HEK293T (cell line): ENCODE measurements around the gene TMCC3.

ENCODE experiments used
- BHLHE40 ChIP-seq: fragments of 450-650 bp; IDR thresholded peaks from 2 replicates; pipeline ENCODE4 v1.6.1; 2016; ENCODE audit warnings: mild to moderate bottlenecking, moderate library complexity, borderline replicate concordance
- HDGF ChIP-seq: fragments of 450-650 bp; IDR thresholded peaks from 2 replicates; pipeline ENCODE4 v1.6.1; 2017; ENCODE audit warnings: antibody characterized with exemption, borderline replicate concordance
- SP1 ChIP-seq: fragments of 450-650 bp; IDR thresholded peaks from 2 replicates; pipeline ENCODE4 v1.6.1; 2017
- SUZ12 ChIP-seq: fragments of 450-650 bp; IDR thresholded peaks from 2 replicates; pipeline ENCODE4 v1.6.1; 2016; ENCODE audit warnings: mild to moderate bottlenecking
- TARDBP ChIP-seq: fragments of 450-650 bp; IDR thresholded peaks from 2 replicates; pipeline ENCODE4 v1.6.1; 2016

- no peak for TF ChIP-seq BHLHE40
- no peak for TF ChIP-seq SUZ12
- no peak for TF ChIP-seq TARDBP
- TF ChIP-seq SP1: no peak
- no peak for TF ChIP-seq HDGF
These were observed 31.2 kb downstream of the TMCC3 start for GRCh38 chr12:94618995-94619695.
